HFF-Myc (cell line): Measurements from ENCODE around the gene RMDN2.

Source experiments
- DNase-seq: peaks from one replicate; pipeline ENCODE4 v3.0.0-alpha.2; 2011; ENCODE audit warnings: low read depth; ENCODE audit errors: extremely low read depth
- H3K4me3 ChIP-seq: replicated peaks from 2 replicates; pipeline ENCODE4 v1.5.1; 2011; ENCODE audit warnings: low read depth, mild to moderate bottlenecking, control low read depth, low read length
- CTCF ChIP-seq: IDR thresholded peaks from 2 replicates; pipeline ENCODE4 v1.5.1; 2012; ENCODE audit warnings: mild to moderate bottlenecking, low read depth, low read length, control low read depth; ENCODE audit errors: missing control alignments

The RMDN2 gene

GRCh38 chr2:37984176-37984575 is 59.1 kb downstream of the RMDN2 start:
- no peak for TF ChIP-seq CTCF
- no peak for DNase-seq
- H3K4me3 ChIP-seq = no peak overlapping the region

- DNase-seq = no peak
- no peak overlapping the region for H3K4me3 ChIP-seq
- TF ChIP-seq CTCF = no peak
These were observed 59.5 kb downstream of the RMDN2 start for GRCh38 chr2:37984589-37984988.

- DNase-seq = no peak
These were observed 60.2 kb downstream of the RMDN2 start for GRCh38 chr2:37985333-37985732.

GRCh38 chr2:37987098-37987775 is 62.1 kb downstream of the RMDN2 start:
- no peak for DNase-seq
- H3K4me3 ChIP-seq = no peak overlapping the region
- no peak for TF ChIP-seq CTCF

More at GRCh38 chr2:37985333-37985732, 60.2 kb downstream of the RMDN2 start:
- no peak for TF ChIP-seq CTCF
- no peak overlapping the region for H3K4me3 ChIP-seq

GRCh38 chr2:37992601-37993000 is 67.5 kb downstream of the RMDN2 start:
- H3K4me3 ChIP-seq = no peak overlapping the region
- no peak for DNase-seq
- TF ChIP-seq CTCF = no peak

- DNase-seq = no peak
- TF ChIP-seq CTCF = no peak
- H3K4me3 ChIP-seq = no peak overlapping the region
These were observed 68.1 kb downstream of the RMDN2 start for GRCh38 chr2:37993143-37993542.

GRCh38 chr2:37997629-37998028 is 72.5 kb downstream of the RMDN2 start:
- no peak for TF ChIP-seq CTCF
- H3K4me3 ChIP-seq = no peak overlapping the region
- DNase-seq = no peak
